H1 (cell line): ENCODE results near the gene NTN5. TPM values are rescaled to one million over a fixed set of nuclear protein-coding genes. Genes with fewer than 3 reads are reported as not detected.

Source experiments
- CTBP2 ChIP-seq: IDR thresholded peaks from 2 replicates; pipeline ENCODE4 v1.7.0; 2011; ENCODE audit warnings: borderline replicate concordance, mild to moderate bottlenecking, moderate library complexity, mixed read lengths, low read length; ENCODE audit not compliant: insufficient read depth, insufficient read length
- polyA plus RNA-seq, 7 experiments: library from polyadenylated mRNA; depleted of rRNA in 3 of 7; stranded (reverse) in 5 of 7; unstranded in 2 of 7; fragments of >200 nt in 5 of 7; fragments of 200-250 nt in 2 of 7; gene quantifications; 1 replicate in 5 of 7; 2 replicates in 1 of 7; 4 replicates in 1 of 7; pipeline versions ENCODE4 v1.2.1 to v1.2.3, GENCODE V29; 2011 to 2013; ENCODE audit warnings: missing spikeins in 2 of 7, mixed read lengths in 2 of 7
- total RNA-seq: library from RNA; stranded (reverse); fragmentation: NEBNext Ultra II Directional; extraction: Animal tissue kit (Norgen Biotek cat#: 25700); gene quantifications from 2 replicates; pipeline ENCODE4 v1.2.1, GENCODE V29; 2021

The NTN5 gene
- total and polyA plus RNA-seq, 2 of the 8 experiments (the other 6 are each of a cell fraction or from before 2014, with no cell fraction given): 0.47 to 0.85 TPM

GRCh38 chr19:48686088-48686487, 13.3 kb upstream of the NTN5 start (continued):
- TF ChIP-seq CTBP2: no peak
- TF ChIP-seq, all 59 proteins: peak for 0
